OCI-LY1 (cell line): ENCODE measurements around the gene CLEC11A.

Source experiments
- H2AFZ ChIP-seq: fragments of 200-600 bp; sonication (generic), shearing (Covaris generic); 2 replicates; pipeline ENCODE4 v1.6.0; 2014; ENCODE audit warnings: antibody characterized with exemption, mild to moderate bottlenecking, low read length
- H3F3A ChIP-seq: fragments of 200-600 bp; sonication (generic), shearing (Covaris generic); 2 replicates; pipeline ENCODE4 v1.6.0; 2014; ENCODE audit warnings: mild to moderate bottlenecking, antibody characterized with exemption, low read length, moderate library complexity; ENCODE audit not compliant: insufficient read depth
- H3K27ac ChIP-seq: fragments of 200-600 bp; sonication (generic); 2 replicates; pipeline ENCODE4 v1.5.1; 2014; ENCODE audit warnings: low read length, mixed run types, mild to moderate bottlenecking, low read depth; ENCODE audit not compliant: poor library complexity, severe bottlenecking
- H3K27me3 ChIP-seq: fragments of 200-600 bp; sonication (generic); 2 replicates; pipeline ENCODE4 v1.6.0; 2014; ENCODE audit warnings: antibody characterized with exemption, mild to moderate bottlenecking, low read length, moderate library complexity; ENCODE audit not compliant: insufficient read depth
- H3K36me3 ChIP-seq: fragments of 200-600 bp; sonication (generic); 2 replicates; pipeline ENCODE4 v1.6.1; 2014; ENCODE audit warnings: mild to moderate bottlenecking, antibody characterized with exemption, low read length, moderate library complexity, mixed read lengths; ENCODE audit not compliant: insufficient read depth
- H3K4me1 ChIP-seq: fragments of 200-600 bp; sonication (generic); 2 replicates; pipeline ENCODE4 v1.5.1; 2014; ENCODE audit warnings: mild to moderate bottlenecking, low read length, moderate library complexity; ENCODE audit not compliant: insufficient read depth, severe bottlenecking
- H3K4me2 ChIP-seq: fragments of 200-600 bp; sonication (generic), shearing (Covaris generic); 2 replicates; pipeline ENCODE4 v1.6.1; 2014; ENCODE audit warnings: low read length
- H3K4me3 ChIP-seq: fragments of 200-600 bp; sonication (generic); 2 replicates; pipeline ENCODE4 v1.5.1; 2014; ENCODE audit warnings: low read length, low read depth, mild to moderate bottlenecking, mixed read lengths; ENCODE audit not compliant: poor library complexity, severe bottlenecking
- H3K79me2 ChIP-seq: fragments of 200-600 bp; shearing (Covaris generic); 2 replicates; pipeline ENCODE4 v1.6.1; 2016; ENCODE audit warnings: mixed run types, low read length, mixed read lengths; ENCODE audit not compliant: insufficient read depth
- H3K9ac ChIP-seq: fragments of 200-600 bp; sonication (generic), shearing (Covaris generic); 2 replicates; pipeline ENCODE4 v1.6.1; 2014; ENCODE audit warnings: mild to moderate bottlenecking, low read length, mixed read lengths
- H3K9me2 ChIP-seq: fragments of 200-600 bp; sonication (generic), shearing (Covaris generic); 2 replicates; pipeline ENCODE4 v1.6.1; 2014; ENCODE audit warnings: low read depth, mild to moderate bottlenecking, low read length, mixed read lengths
- H3K9me3 ChIP-seq: fragments of 200-600 bp; shearing (Covaris generic); 2 replicates; pipeline ENCODE4 v1.6.1; 2014; ENCODE audit warnings: low read length, mixed read lengths
- H4K20me1 ChIP-seq: fragments of 200-600 bp; sonication (generic), shearing (Covaris generic); 2 replicates; pipeline ENCODE4 v1.6.0; 2016; ENCODE audit warnings: mild to moderate bottlenecking, low read length; ENCODE audit not compliant: insufficient read depth
- EZH2 ChIP-seq: fragments of 200-600 bp; sonication (generic), shearing (Covaris generic); IDR thresholded peaks from 2 replicates; pipeline ENCODE4 v1.8.0; 2017; ENCODE audit warnings: borderline replicate concordance, mixed run types, mild to moderate bottlenecking, antibody characterized with exemption, low read length, moderate library complexity, mixed read lengths
- TF ChIP-seq, protein P1 (sequence below): fragments of 200-600 bp; sonication (generic), shearing (Covaris generic); IDR thresholded peaks from 2 replicates; pipeline ENCODE4 v1.5.1; 2017; ENCODE audit warnings: mild to moderate bottlenecking, antibody characterized with exemption, low read length, moderate library complexity, mixed read lengths

Gene CLEC11A

DNA sequence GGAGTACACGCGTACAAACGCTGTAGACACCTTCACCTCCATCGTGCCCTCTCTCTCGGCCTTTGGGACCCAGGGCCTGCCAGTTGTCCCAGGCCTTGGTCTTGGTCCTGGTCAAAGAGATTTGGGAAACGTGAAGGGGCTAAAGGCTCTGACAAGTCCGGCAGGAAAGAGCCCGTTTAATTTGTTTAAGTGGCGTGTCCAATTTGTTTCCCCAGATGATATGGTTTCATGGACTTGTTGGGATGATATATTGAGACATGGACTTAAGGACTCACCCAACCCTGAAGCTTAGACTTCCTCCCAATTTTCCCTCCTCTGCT is 2.7 kb downstream of the CLEC11A start:
- Histone ChIP-seq H4K20me1 (no peaks in the 10 kb centered on the region), H3K9me2 (no peaks in the 10 kb centered on the region), H3F3A (no peaks in the 10 kb centered on the region), H3K4me3 (no peak overlapping the region), H3K36me3 (no peaks in the 10 kb centered on the region), H2AFZ (no peak overlapping the region), H3K9me3 (no peaks in the 10 kb centered on the region), H3K27me3 (no peaks in the 10 kb centered on the region), H3K79me2 (no peaks in the 10 kb centered on the region), H3K27ac (no peak overlapping the region), H3K4me1 (no peaks in the 10 kb centered on the region), H3K9ac (no peak overlapping the region), H3K4me2 (no peak overlapping the region)
- TF ChIP-seq, protein P1, sequence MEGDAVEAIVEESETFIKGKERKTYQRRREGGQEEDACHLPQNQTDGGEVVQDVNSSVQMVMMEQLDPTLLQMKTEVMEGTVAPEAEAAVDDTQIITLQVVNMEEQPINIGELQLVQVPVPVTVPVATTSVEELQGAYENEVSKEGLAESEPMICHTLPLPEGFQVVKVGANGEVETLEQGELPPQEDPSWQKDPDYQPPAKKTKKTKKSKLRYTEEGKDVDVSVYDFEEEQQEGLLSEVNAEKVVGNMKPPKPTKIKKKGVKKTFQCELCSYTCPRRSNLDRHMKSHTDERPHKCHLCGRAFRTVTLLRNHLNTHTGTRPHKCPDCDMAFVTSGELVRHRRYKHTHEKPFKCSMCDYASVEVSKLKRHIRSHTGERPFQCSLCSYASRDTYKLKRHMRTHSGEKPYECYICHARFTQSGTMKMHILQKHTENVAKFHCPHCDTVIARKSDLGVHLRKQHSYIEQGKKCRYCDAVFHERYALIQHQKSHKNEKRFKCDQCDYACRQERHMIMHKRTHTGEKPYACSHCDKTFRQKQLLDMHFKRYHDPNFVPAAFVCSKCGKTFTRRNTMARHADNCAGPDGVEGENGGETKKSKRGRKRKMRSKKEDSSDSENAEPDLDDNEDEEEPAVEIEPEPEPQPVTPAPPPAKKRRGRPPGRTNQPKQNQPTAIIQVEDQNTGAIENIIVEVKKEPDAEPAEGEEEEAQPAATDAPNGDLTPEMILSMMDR = no peak
- no peak for TF ChIP-seq EZH2

DNA sequence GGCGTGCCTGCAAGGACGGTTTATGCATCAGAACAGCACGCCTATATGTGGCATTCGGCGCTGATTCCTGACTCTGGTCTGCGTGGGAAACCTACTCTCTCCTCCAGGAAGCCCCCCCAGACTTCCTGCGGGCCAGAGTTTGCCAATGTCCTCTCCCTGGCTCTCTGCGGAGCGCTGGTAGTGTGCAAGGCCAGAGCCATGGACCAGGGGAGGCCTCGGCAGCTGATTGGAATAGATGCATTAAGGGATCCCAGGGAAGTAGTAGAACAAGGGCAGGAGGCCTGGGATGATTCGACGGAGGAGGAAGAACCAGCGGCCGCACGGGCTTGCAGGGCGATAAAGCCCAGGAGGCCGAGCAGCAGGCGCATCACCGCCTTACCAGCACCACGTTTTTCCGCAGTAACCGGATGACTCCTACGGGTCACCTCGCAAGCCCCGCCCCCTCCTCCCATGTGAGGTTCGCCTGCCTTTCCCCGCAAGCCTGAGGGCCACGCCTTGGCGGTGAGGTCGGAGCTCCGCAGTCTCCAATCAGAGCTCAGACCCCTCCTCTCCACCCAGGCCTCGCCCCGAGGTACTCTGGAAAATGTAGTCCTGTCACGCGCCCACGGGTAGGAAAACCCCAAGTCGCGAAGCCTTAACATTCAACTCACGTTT is 5.0 kb downstream of the CLEC11A start:
- Histone ChIP-seq H3K4me1 (no peaks in the 10 kb centered on the region), H3K9me2 (no peaks in the 10 kb centered on the region), H3K79me2 (no peaks in the 10 kb centered on the region), H3K27me3 (no peaks in the 10 kb centered on the region), H3K36me3 (no peaks in the 10 kb centered on the region), H2AFZ (no peak overlapping the region), H3F3A (no peaks in the 10 kb centered on the region), H4K20me1 (no peaks in the 10 kb centered on the region), H3K9me3 (no peaks in the 10 kb centered on the region), H3K4me3 (no peak overlapping the region), H3K27ac (no peak overlapping the region), H3K4me2 (no peak overlapping the region), H3K9ac (no peak overlapping the region)
- TF ChIP-seq EZH2 = no peak
- TF ChIP-seq, protein P1 = no peak

DNA sequence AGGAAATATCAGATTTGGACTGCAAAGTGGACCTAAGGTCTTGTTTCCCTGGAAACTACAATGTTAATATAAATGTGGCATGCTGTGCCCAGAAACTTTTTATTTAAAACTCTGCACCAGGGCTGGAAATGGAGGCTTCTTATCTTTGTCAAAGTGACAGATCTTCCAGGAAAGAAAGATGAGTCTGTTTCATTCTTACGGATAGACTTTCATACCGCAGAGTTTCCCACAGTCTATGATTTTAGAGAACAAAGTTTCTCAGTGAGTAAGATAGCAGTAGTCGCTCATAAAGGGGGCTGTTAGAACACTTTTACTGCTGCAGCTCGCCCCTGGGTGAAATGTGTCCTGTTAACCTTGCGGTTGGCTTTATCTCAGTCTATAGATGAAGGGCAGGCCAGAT is 6.7 kb downstream of the CLEC11A start:
- no peaks in the 10 kb centered on the region for H3K27me3 ChIP-seq
- H3K36me3 ChIP-seq = no peaks in the 10 kb centered on the region
- no peak for TF ChIP-seq EZH2
- TF ChIP-seq, protein P1 = no peak
- H3K9me3 ChIP-seq = no peaks in the 10 kb centered on the region
- H3K79me2 ChIP-seq = no peaks in the 10 kb centered on the region
- H3F3A ChIP-seq = no peaks in the 10 kb centered on the region
- H2AFZ ChIP-seq = no peak overlapping the region
- no peak overlapping the region for H3K4me2 ChIP-seq
- H3K9me2 ChIP-seq = no peaks in the 10 kb centered on the region
- no peak overlapping the region for H3K27ac ChIP-seq
- H3K4me1 ChIP-seq = no peaks in the 10 kb centered on the region
- H3K9ac ChIP-seq = no peak overlapping the region
- H4K20me1 ChIP-seq = no peaks in the 10 kb centered on the region
- H3K4me3 ChIP-seq = no peak overlapping the region
